Vagina (tissue), 2 donors: ENCODE results near the gene LITAFD.

Source experiments
- CTCF ChIP-seq, 3 experiments: fragments of 450-650 bp in 2 of 3; fragments of 200-600 bp in 1 of 3; sonication (generic) in 1 of 3; IDR thresholded peaks; one replicate each; pipeline ENCODE4 v1.5.1; 2017 to 2019; ENCODE audit warnings: antibody characterized with exemption in 3 of 3, mild to moderate bottlenecking in 2 of 3, moderate library complexity in 2 of 3
- POLR2A ChIP-seq, 2 donors: fragments of 450-650 bp; IDR thresholded peaks; one replicate each; pipeline ENCODE4 v1.6.1; 2017; ENCODE audit warnings: antibody characterized with exemption in 2 of 2, mild to moderate bottlenecking in 2 of 2, moderate library complexity in 2 of 2
- POLR2AphosphoS5 ChIP-seq, 2 donors: sonication (generic); formaldehyde crosslinking; IDR thresholded peaks; one replicate each; pipeline ENCODE4 v1.9.0; 2017; ENCODE audit warnings: antibody characterized with exemption in 2 of 2, mild to moderate bottlenecking in 2 of 2, low read depth in 1 of 2; ENCODE audit not compliant: insufficient read depth in 1 of 2

- no peak for TF ChIP-seq CTCF (IDR thresholded peaks at IDR 0.05)
- TF ChIP-seq POLR2AphosphoS5 (IDR thresholded peaks at IDR 0.05; ENCODE audit: insufficient read depth in 1 of 2, low read depth in 1 of 2): no peak
- TF ChIP-seq POLR2A (IDR thresholded peaks at IDR 0.05): no peak
These were observed 38.6 kb downstream of the LITAFD start for GRCh38 chr16:8920645-8921346.
